ENCODE measurements around the gene C17orf67. TPM values are rescaled to one million over a fixed set of nuclear protein-coding genes. Genes with fewer than 3 reads are reported as not detected.

The C17orf67 gene
- polyA plus RNA-seq, 3 donors = 1.1 to 1.3 (median 1.2) TPM

Other genes with a start within 250 kb of the C17orf67 start
- 1 to 10 TPM; 1.1 to 1.6 (median 1.2) TPM for gene NOG, start 240.2 kb downstream of the C17orf67 start, polyA plus RNA-seq (ENCODE audit: insufficient read length in 3 of 3)
- gene DGKE, start 231 bp upstream of the C17orf67 start, polyA plus RNA-seq (ENCODE audit: insufficient read length in 3 of 3) = 1 to 10 TPM; 3.2 to 3.5 (median 3.4) TPM
- 10 to 100 TPM; 30.5 to 34.1 (median 32.0) TPM for gene TRIM25, start 80.1 kb upstream of the C17orf67 start, polyA plus RNA-seq (ENCODE audit: insufficient read length in 3 of 3)
- 10 to 100 TPM; 33.3 to 36.4 (median 34.5) TPM for gene COIL, start 127.1 kb upstream of the C17orf67 start, polyA plus RNA-seq (ENCODE audit: insufficient read length in 3 of 3)
- gene SCPEP1, start 144.2 kb upstream of the C17orf67 start, polyA plus RNA-seq (ENCODE audit: insufficient read length in 3 of 3) = 100 to 1,000 TPM in 1 of 3 donors, 10 to 100 TPM in 2; 88.1 to 124 (median 99.5) TPM

Measured in right renal cortex interstitium (tissue), 3 donors.